GM13977 (cell line): ENCODE measurements around the gene TAS2R1.
"Not testable (repeated sequence)": the region's sequence is repeated elsewhere in the genome, so short reads cannot be mapped to it uniquely, and the experiment has no call there.

Experiments
- DNase-seq: peaks from one replicate; pipeline ENCODE4 v3.0.0; 2012; ENCODE audit warnings: low spot score
- in situ Hi-C: fragments of 300-500 bp; cut with MboI; formaldehyde crosslinking; loops from one replicate; pipeline ENCODE4 v1.12.0; 2022; ENCODE audit warnings: low sequenced_read_pairs, low pct_unique_long_range_greater_than_20kb, mixed read lengths, inconsistent platforms; ENCODE audit not compliant: unreplicated experiment
- TF ChIP-seq, protein P1 (sequence below): IDR thresholded peaks from 2 replicates; pipeline ENCODE4 v1.5.1; 2012; ENCODE audit warnings: mild to moderate bottlenecking, control low read depth; ENCODE audit not compliant: insufficient read depth; ENCODE audit errors: extremely low read depth, missing control alignments

Gene TAS2R1

DNA sequence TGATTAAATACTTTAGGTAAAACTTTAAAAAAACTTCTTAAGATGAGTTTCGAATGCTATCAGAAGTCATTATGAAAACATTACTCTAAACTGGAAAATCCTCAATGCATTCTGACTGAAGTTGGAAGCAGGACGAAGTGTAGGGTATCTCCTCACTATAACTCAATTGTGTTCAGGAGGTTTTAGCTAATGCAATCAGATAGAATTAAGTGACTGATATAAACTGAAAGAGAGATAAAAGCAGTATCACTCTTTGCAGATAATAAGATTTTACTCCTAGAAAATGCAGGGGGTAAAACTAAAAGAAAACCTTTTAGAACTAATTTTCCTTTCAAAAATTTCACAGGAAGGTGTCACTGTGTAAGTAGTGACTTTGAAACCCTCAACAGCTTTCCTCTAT, 22.1 kb downstream of the TAS2R1 start:
- no peak for DNase-seq
- in situ Hi-C loops = no loop called here
- TF ChIP-seq, protein P1, sequence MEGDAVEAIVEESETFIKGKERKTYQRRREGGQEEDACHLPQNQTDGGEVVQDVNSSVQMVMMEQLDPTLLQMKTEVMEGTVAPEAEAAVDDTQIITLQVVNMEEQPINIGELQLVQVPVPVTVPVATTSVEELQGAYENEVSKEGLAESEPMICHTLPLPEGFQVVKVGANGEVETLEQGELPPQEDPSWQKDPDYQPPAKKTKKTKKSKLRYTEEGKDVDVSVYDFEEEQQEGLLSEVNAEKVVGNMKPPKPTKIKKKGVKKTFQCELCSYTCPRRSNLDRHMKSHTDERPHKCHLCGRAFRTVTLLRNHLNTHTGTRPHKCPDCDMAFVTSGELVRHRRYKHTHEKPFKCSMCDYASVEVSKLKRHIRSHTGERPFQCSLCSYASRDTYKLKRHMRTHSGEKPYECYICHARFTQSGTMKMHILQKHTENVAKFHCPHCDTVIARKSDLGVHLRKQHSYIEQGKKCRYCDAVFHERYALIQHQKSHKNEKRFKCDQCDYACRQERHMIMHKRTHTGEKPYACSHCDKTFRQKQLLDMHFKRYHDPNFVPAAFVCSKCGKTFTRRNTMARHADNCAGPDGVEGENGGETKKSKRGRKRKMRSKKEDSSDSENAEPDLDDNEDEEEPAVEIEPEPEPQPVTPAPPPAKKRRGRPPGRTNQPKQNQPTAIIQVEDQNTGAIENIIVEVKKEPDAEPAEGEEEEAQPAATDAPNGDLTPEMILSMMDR = no peak

DNA sequence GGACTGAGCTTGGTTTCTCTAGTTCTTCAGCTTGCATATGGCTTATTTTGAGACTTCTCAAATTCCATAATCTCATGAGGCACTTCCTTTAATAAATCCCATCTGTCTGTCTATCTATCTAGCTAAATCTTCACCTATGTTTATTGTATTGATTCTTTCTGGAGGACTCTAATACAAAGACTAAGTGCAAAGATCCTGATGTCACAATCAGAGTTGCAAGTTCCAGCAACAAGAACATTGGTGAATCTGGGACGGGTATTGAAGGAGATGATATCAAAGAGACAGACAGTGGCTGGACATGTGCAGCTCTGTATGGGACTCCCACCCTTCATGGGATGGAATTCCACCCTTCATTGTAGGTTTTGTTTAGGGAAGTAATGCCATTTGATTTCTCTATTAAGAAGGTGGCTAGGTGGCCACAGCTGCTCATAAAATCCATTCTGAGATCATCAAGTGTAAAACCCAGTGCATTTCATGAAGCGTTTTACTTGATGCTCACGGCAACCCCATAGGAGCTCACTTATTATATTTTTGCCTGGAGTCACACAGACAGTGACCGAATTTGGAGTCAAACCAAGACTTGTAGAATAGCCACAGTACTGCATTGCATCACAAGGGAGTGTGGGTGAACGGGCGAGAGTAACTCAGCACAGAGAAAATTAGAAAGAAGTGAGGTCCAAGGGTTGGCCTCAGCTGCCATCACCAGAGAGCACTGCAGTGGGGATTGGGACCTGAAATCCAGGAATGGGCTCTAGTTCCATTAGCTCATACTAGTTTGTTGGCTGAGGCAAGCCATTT, 24.9 kb downstream of the TAS2R1 start:
- in situ Hi-C loops = no loop called here
- DNase-seq = no peak
- TF ChIP-seq, protein P1 = no peak

DNA sequence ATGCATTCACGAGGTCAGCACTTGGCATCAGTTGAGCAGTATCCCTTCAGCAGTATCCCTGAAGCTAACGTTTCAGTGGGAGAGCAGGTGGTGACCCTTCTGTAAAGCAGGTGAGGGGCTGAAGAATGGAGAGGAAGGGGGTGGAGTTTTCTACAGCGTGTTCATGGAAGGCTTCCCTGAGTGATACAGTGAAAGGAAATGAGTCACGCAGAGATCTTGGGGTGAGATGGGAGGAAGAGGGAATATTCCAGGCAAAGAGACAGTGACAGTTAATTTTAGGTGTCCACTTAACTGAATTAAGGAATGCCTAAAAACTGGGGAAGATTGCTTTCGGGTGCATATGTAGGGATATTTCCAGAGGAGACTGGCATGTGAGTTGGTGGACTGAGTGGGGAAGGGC, 25.7 kb downstream of the TAS2R1 start:
- in situ Hi-C loops = no loop called here
- DNase-seq = no peak

DNA sequence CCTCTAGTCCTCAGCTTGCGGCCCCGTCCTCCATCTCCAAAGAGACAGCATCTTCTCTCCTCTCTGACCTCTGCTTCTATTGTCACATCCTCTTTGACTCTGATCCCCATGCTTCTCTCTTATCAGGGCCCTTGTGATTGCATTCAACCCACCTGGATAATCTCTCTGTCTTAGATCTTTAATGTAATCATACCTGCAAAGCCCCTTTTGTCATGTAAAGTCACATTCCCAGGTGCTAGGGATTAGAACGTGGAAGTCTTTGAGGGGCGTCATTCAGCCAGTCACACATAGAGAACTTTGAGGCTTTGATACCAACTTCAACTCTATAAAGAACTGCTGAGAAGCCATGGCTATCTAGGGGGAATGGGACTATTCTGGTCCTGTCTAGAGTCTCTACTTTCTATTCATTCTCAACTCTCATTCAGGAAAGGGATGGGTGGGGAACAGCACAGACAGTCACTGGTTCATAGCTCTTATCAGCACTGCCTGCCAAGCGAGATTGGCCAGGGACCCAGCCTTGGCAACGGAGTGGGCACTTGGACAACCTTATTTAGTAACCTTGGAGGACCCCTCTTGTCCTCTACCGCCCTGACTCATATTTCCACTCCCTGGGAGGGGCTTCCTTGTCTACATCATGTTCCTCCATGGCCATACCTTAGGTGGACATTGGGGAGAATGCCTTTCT, 29.0 kb downstream of the TAS2R1 start:
- no peak for DNase-seq
- in situ Hi-C loops = no loop called here
- TF ChIP-seq, protein P1 = no peak

More for the DNA sequence above, 25.7 kb downstream of the TAS2R1 start:
- TF ChIP-seq, protein P1 = no peak

DNA sequence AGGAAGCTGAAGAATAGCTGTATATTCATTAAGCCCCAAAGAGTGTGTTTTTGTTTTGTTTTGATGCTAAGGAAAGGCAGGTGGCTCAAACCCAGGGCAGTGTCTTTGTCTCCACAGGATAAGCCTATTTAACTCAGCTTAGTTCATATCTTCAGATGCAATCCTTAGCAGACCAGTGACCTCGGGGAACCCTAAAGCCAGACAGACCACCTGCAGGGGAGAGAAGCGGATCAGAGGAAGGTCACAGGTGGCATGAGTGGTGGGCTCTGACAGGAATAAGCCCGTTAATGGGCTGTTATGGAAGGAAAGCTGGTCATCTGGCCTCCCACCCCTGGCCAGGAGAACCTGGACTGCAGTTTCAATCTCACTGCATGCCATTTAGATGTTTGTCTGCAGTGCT, 30.8 kb downstream of the TAS2R1 start:
- TF ChIP-seq, protein P1 = no peak
- DNase-seq = no peak
- in situ Hi-C loops = no loop called here

DNA sequence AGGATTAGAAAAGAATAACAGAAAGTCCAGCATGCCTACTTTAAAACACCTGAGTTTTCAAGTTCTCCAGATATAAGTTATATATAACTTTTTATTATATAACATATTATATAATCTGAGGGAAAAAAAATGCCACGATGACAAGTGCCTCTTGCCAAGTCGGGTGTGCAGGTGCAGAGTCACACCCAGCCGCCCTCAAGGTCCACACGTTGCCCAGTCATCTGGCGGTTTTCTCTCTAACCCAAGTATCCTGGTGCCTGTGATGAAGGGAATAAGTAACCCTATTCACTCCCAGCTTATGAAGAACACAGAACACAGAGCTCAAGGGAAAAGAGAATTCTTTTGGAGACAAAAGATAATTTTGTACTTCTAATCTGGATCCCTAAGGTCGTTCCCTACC, 31.8 kb downstream of the TAS2R1 start:
- DNase-seq, in situ Hi-C loops: not testable (repeated sequence)

GRCh38 chr5:9597322-9597721, 32.8 kb downstream of the TAS2R1 start:
- in situ Hi-C loops, DNase-seq: not testable (repeated sequence)
